Esophagus mucosa (tissue), 1 donor: ENCODE measurements around the gene COQ7. TPM values are rescaled to one million over a fixed set of nuclear protein-coding genes. Genes with fewer than 3 reads are reported as not detected.

Source experiments
- ATAC-seq: fragments of 200-7000 bp; cut with Tn5 transposase; one replicate; pipeline ENCODE4 v1.9.1; 2020
- total RNA-seq: library from RNA; stranded (reverse); gene quantifications from one replicate; pipeline ENCODE4 v1.2.4, GENCODE V29; 2023
- donor health status: DM: yes; HTN: yes; CAD: no.

COQ7 gene
- total RNA-seq, 1 donor from 2014 or later, result 12.8 TPM

GRCh38 chr16:19086322-19087199 is 19.1 kb downstream of the COQ7 start:
- peak; percentile 97 for ATAC-seq

GRCh38 chr16:19088341-19088916 is 21.0 kb downstream of the COQ7 start:
- no peak for ATAC-seq

GRCh38 chr16:19089410-19089955 is 22.1 kb downstream of the COQ7 start:
- ATAC-seq, result no peak

GRCh38 chr16:19090916-19091315 is 23.5 kb downstream of the COQ7 start:
- no peak for ATAC-seq

- no peak for ATAC-seq
Observed at GRCh38 chr16:19092653-19093410, 25.4 kb downstream of the COQ7 start.

GRCh38 chr16:19093631-19094541 is 26.5 kb downstream of the COQ7 start:
- ATAC-seq, result no peak

GRCh38 chr16:19094542-19095365 is 27.3 kb downstream of the COQ7 start:
- ATAC-seq, result peak; percentile 62

- no peak for ATAC-seq
Observed at GRCh38 chr16:19095654-19096053, 28.2 kb downstream of the COQ7 start.

GRCh38 chr16:19098173-19098572 is 30.8 kb downstream of the COQ7 start:
- no peak for ATAC-seq

GRCh38 chr16:19102187-19102872 is 34.9 kb downstream of the COQ7 start:
- ATAC-seq, result peak; percentile 75

- ATAC-seq, result no peak
Observed at GRCh38 chr16:19104607-19105006, 37.2 kb downstream of the COQ7 start.

GRCh38 chr16:19105131-19105530 is 37.7 kb downstream of the COQ7 start:
- ATAC-seq, result no peak

- no peak for ATAC-seq
Observed at GRCh38 chr16:19105891-19106624, 38.6 kb downstream of the COQ7 start.

GRCh38 chr16:19106625-19107020 is 39.2 kb downstream of the COQ7 start:
- no peak for ATAC-seq

- ATAC-seq, result no peak
Observed at GRCh38 chr16:19108409-19109287, 41.2 kb downstream of the COQ7 start.

- ATAC-seq, result no peak
Observed at GRCh38 chr16:19109288-19109664, 41.9 kb downstream of the COQ7 start.

- no peak for ATAC-seq
Observed at GRCh38 chr16:19110537-19111360, 43.3 kb downstream of the COQ7 start.

GRCh38 chr16:19112099-19112407 is 44.6 kb downstream of the COQ7 start:
- no peak for ATAC-seq
